Spleen (tissue), 7 donors: ENCODE results near the gene DYRK1A.

Source experiments
- CTCF ChIP-seq, 11 experiments: fragments of 200-600 bp in 7 of 11; fragments of 450-650 bp in 4 of 11; sonication (generic) in 4 of 11; IDR thresholded peaks in 8 of 11; conservative IDR thresholded peaks in 3 of 11; 1 replicate in 7 of 11; 2 replicates in 4 of 11; pipeline versions ENCODE4 v1.4.0 to v1.8.0; 2016 to 2021; ENCODE audit warnings: antibody characterized with exemption in 11 of 11, inconsistent platforms in 4 of 11, mild to moderate bottlenecking in 1 of 11
- POLR2AphosphoS5 ChIP-seq, 3 donors: sonication (generic); formaldehyde crosslinking; IDR thresholded peaks; one replicate each; pipeline ENCODE4 v1.5.1; 2017; ENCODE audit warnings: antibody characterized with exemption in 3 of 3
- donor health status: DM: no; HTN: no; CAD: no; lungs with moderate emphysema.
- donor health status: DM: no; HTN: no; CAD: no.
- donor health status: DM: no; HTN: no; CAD: no.

- TF ChIP-seq POLR2AphosphoS5 (IDR thresholded peaks at IDR 0.05) (no peak), CTCF (IDR thresholded peaks at IDR 0.05 in 8 of 11, conservative IDR thresholded peaks at IDR 0.05 in 3 of 11) (no peak)
Measured at GRCh38 chr21:37546299-37546908, 179.8 kb downstream of the DYRK1A start.
